IMR-90 (cell line): ENCODE measurements around the gene DCC. TPM values are rescaled to one million over a fixed set of nuclear protein-coding genes. Genes with fewer than 3 reads are reported as not detected.

Source experiments
- ATAC-seq: fragments of 200-7000 bp; cut with Tn5 transposase; 2 replicates; pipeline ENCODE4 v1.9.1; 2020; ENCODE audit warnings: low read depth, mild to moderate bottlenecking, moderate library complexity
- BruUV-seq: library from RNA; stranded (reverse); fragments of 400-500 nt; replicated peaks from 2 replicates; lab custom pipeline; 2021; lab: Mats Ljungman, UMichigan
- CTCF ChIA-PET: fragments of 300-600 bp; formaldehyde crosslinking; extraction: SDS; loops from one replicate; lab custom pipeline; 2021; ENCODE audit warnings: antibody characterized with exemption; lab: Yijun Ruan, JAX
- POLR2A ChIA-PET: fragments of 300-600 bp; sonication (Branson Sonifier 250); formaldehyde crosslinking; loops from one replicate; lab custom pipeline; 2022; ENCODE audit warnings: antibody characterized with exemption; ENCODE audit not compliant: unreplicated experiment; lab: Charles Lee
- DNase-seq: peaks from one replicate; pipeline ENCODE4 v3.0.0; 2013
- H2AFZ ChIP-seq: replicated peaks from 2 replicates; pipeline ENCODE3; 2013; ENCODE audit warnings: low read length, mild to moderate bottlenecking; ENCODE audit not compliant: poor library complexity
- H2AK5ac ChIP-seq: 2 replicates; pipeline ENCODE4 v1.6.1; 2013; ENCODE audit warnings: low read depth, low read length, inconsistent platforms
- H2AK9ac ChIP-seq: replicated peaks from 2 replicates; pipeline ENCODE3; 2013; ENCODE audit warnings: mild to moderate bottlenecking, low read depth, low read length, moderate library complexity; ENCODE audit not compliant: poor library complexity
- H2BK120ac ChIP-seq: 2 replicates; pipeline ENCODE4 v1.6.1; 2013; ENCODE audit warnings: low read depth, low read length, inconsistent platforms
- H2BK15ac ChIP-seq: 3 replicates; pipeline ENCODE4 v1.6.1; 2013; ENCODE audit warnings: low read depth, low read length, inconsistent platforms
- H2BK20ac ChIP-seq: 2 replicates; pipeline ENCODE4 v1.6.1; 2013; ENCODE audit warnings: low read depth, mild to moderate bottlenecking, inconsistent platforms, low read length, moderate library complexity
- H2BK5ac ChIP-seq: 2 replicates; pipeline ENCODE4 v1.6.1; 2013; ENCODE audit warnings: mild to moderate bottlenecking, low read depth, low read length, inconsistent platforms; ENCODE audit not compliant: poor library complexity, severe bottlenecking
- H3K14ac ChIP-seq: replicated peaks from 2 replicates; pipeline ENCODE4 v1.6.1; 2013; ENCODE audit warnings: low read depth, low read length, inconsistent platforms
- H3K18ac ChIP-seq: 2 replicates; pipeline ENCODE4 v1.6.1; 2013; ENCODE audit warnings: low read depth, low read length, control low read depth
- H3K23ac ChIP-seq: 2 replicates; pipeline ENCODE4 v1.6.1; 2013; ENCODE audit warnings: low read depth, low read length, inconsistent platforms
- H3K27ac ChIP-seq: 2 replicates; pipeline ENCODE4 v1.5.1; 2013; ENCODE audit warnings: mild to moderate bottlenecking, control low read depth, low read length; ENCODE audit not compliant: insufficient read depth
- H3K27me3 ChIP-seq: 2 replicates; pipeline ENCODE4 v1.6.1; 2013; ENCODE audit warnings: low read length; ENCODE audit not compliant: control insufficient read depth, insufficient read depth
- H3K36me3 ChIP-seq: 2 replicates; pipeline ENCODE4 v1.6.1; 2013; ENCODE audit warnings: low read length, mixed read lengths; ENCODE audit not compliant: control insufficient read depth, insufficient read depth
- H3K4ac ChIP-seq: 2 replicates; pipeline ENCODE4 v1.6.1; 2013; ENCODE audit warnings: low read depth, low read length, inconsistent platforms
- H3K4me1 ChIP-seq: 2 replicates; pipeline ENCODE4 v1.6.1; 2013; ENCODE audit warnings: low read length, mixed read lengths; ENCODE audit not compliant: control insufficient read depth, insufficient read depth
- H3K4me2 ChIP-seq: 2 replicates; pipeline ENCODE4 v1.6.1; 2013; ENCODE audit warnings: low read depth, mild to moderate bottlenecking, control low read depth, low read length, moderate library complexity
- H3K4me3 ChIP-seq: 2 replicates; pipeline ENCODE4 v1.5.1; 2013; ENCODE audit warnings: low read depth, mild to moderate bottlenecking, control low read depth, low read length, moderate library complexity; ENCODE audit not compliant: insufficient read depth
- H3K56ac ChIP-seq: 2 replicates; pipeline ENCODE4 v1.6.1; 2013; ENCODE audit warnings: low read length, inconsistent platforms; ENCODE audit not compliant: insufficient read depth; ENCODE audit errors: extremely low read depth
- H3K79me1 ChIP-seq, 2 experiments: 2 replicates each; pipeline ENCODE4 v1.6.1; 2013; ENCODE audit warnings: low read length in 2 of 2, inconsistent platforms in 1 of 2, low read depth in 1 of 2
- H3K9ac ChIP-seq: 2 replicates; pipeline ENCODE4 v1.6.1; 2013; ENCODE audit warnings: low read depth, low read length, control low read depth
- H3K9me1 ChIP-seq: 2 replicates; pipeline ENCODE4 v1.6.1; 2013; ENCODE audit warnings: low read length, inconsistent platforms; ENCODE audit not compliant: insufficient read depth
- H3K9me3 ChIP-seq: 2 replicates; pipeline ENCODE4 v1.6.1; 2013; ENCODE audit warnings: low read length; ENCODE audit not compliant: control insufficient read depth, insufficient read depth
- H4K20me1 ChIP-seq: 2 replicates; pipeline ENCODE4 v1.6.1; 2013; ENCODE audit warnings: low read length, inconsistent platforms; ENCODE audit not compliant: insufficient read depth
- H4K5ac ChIP-seq: 2 replicates; pipeline ENCODE4 v1.6.1; 2013; ENCODE audit warnings: mild to moderate bottlenecking, low read depth, low read length, control low read depth
- H4K8ac ChIP-seq, 2 experiments: 2 replicates each; pipeline ENCODE4 v1.6.1; 2013; ENCODE audit warnings: low read depth in 2 of 2, low read length in 2 of 2, control low read depth in 1 of 2, inconsistent platforms in 1 of 2
- H4K91ac ChIP-seq: 2 replicates; pipeline ENCODE4 v1.6.1; 2013; ENCODE audit warnings: low read depth, low read length, inconsistent platforms; ENCODE audit not compliant: insufficient read depth
- RAD21 ChIP-seq: IDR thresholded peaks from 2 replicates; pipeline ENCODE4 v1.6.1; 2012; ENCODE audit warnings: low read length, improper control_type of control experiment
- WGBS, 2 experiments: methylation state at CpG; one replicate each; pipeline versions ENCODE4 v1.1.5 to v1.1.7; 2013; ENCODE audit warnings: missing lambda C conversion rate in 2 of 2; ENCODE audit not compliant: insufficient read length in 1 of 2; ENCODE audit errors: extremely low coverage in 2 of 2; 5-methylcytosine and 5-hydroxymethylcytosine counted together
- dilution Hi-C: fragments of 300-500 bp; cut with HindIII; formaldehyde crosslinking; loops from one replicate; pipeline ENCODE4 v1.14.3; 2018; ENCODE audit warnings: low sequenced_read_pairs; ENCODE audit not compliant: unreplicated experiment
- in situ Hi-C: fragments of 300-500 bp; cut with MboI; formaldehyde crosslinking; loops from 3 replicates; pipeline ENCODE4 v1.14.3; 2019; ENCODE audit warnings: low sequenced_read_pairs, inconsistent platforms, mixed read lengths
- intact Hi-C: fragments of 100-400 bp; cut with micrococcal nuclease; formaldehyde crosslinking; loops from 2 replicates; pipeline ENCODE4 v1.10.0; 2022
- polyA plus RNA-seq, 3 experiments: library from polyadenylated mRNA; depleted of rRNA; stranded (reverse); fragments of >200 nt; gene quantifications; 2 replicates each; pipeline ENCODE4 v1.2.3, GENCODE V29; 2012; ENCODE audit warnings: low replicate concordance in 1 of 3
- total RNA-seq: library from RNA; depleted of rRNA; stranded (reverse); fragments of >200 nt; gene quantifications from 2 replicates; pipeline ENCODE4 v1.2.3, GENCODE V29; 2012

The DCC gene
- total and polyA plus RNA-seq, 2 of the 4 experiments (the other 2 are of a cell fraction), result 0.31 to 0.54 TPM

DNA sequence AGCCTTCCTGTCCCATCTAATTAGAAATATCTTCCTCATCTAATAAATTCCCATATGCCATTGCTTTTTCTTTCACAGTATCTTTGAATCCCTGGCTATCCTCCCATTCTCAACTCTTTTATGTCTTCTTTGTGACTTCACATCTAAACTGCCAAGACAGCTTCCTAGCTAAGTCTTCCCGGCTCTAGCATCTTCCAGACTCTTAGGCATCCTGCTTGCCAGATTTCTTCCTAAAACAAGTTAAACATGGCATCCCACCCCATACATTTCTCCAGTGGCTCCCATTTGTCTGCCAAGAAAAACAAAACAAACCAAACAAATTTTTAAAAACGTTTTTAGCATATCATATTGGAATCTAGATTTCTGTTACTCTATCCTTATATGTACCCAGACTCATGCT, 1132.5 kb downstream of the DCC start:
- Histone ChIP-seq H3K18ac (no peak overlapping the region), H4K20me1 (no peaks in the 10 kb centered on the region), H4K5ac (no peak overlapping the region), H3K9me1 (no peaks in the 10 kb centered on the region), H3K27ac (no peak overlapping the region), H2BK5ac (no peak overlapping the region), H3K14ac (no peak overlapping the region), H3K79me1 (no peaks in the 10 kb centered on the region), H3K9ac (no peak overlapping the region), H3K23ac (no peak overlapping the region), H3K56ac (no peak overlapping the region), H3K4ac (no peak overlapping the region), H2AK5ac (no peak overlapping the region), H3K4me2 (no peak overlapping the region), H2BK120ac (no peak overlapping the region), H2BK15ac (no peak overlapping the region), H4K91ac (no peak overlapping the region), H2BK20ac (no peak overlapping the region), H3K36me3 (no peaks in the 10 kb centered on the region), H2AFZ (no peak overlapping the region), H3K9me3 (peaks cover 6% of the 10 kb centered on the region), H2AK9ac (no peak overlapping the region), H3K27me3 (no peaks in the 10 kb centered on the region), H3K4me1 (no peaks in the 10 kb centered on the region), H4K8ac (no peak overlapping the region), H3K4me3 (no peak overlapping the region)
- no TSS peak for BruUV-seq
- intact Hi-C loops, result no loop called here
- CTCF ChIA-PET, result no interaction called here
- dilution Hi-C loops, result no loop called here
- DNase-seq (no peak), ATAC-seq (no peak)
- whole genome bisulfite sequencing, 2 experiments, result no CpG with 5 or more reads among the region's 2 CpGs
- in situ Hi-C loops, result no loop called here
- POLR2A ChIA-PET, result interaction anchor here (0.6 kb wide), 1 partner anchor 8 kb away, joined by 6 read pairs; no protein-coding TSS in a partner anchor
- TF ChIP-seq RAD21, result no peak
